Non-pigmented ciliary epithelial cell (primary cell): ENCODE data around the gene ADAR.

Experiments
- DNase-seq: peaks from one replicate; pipeline ENCODE4 v3.0.0-alpha.2; 2010; ENCODE audit warnings: low read depth

The ADAR gene

DNA sequence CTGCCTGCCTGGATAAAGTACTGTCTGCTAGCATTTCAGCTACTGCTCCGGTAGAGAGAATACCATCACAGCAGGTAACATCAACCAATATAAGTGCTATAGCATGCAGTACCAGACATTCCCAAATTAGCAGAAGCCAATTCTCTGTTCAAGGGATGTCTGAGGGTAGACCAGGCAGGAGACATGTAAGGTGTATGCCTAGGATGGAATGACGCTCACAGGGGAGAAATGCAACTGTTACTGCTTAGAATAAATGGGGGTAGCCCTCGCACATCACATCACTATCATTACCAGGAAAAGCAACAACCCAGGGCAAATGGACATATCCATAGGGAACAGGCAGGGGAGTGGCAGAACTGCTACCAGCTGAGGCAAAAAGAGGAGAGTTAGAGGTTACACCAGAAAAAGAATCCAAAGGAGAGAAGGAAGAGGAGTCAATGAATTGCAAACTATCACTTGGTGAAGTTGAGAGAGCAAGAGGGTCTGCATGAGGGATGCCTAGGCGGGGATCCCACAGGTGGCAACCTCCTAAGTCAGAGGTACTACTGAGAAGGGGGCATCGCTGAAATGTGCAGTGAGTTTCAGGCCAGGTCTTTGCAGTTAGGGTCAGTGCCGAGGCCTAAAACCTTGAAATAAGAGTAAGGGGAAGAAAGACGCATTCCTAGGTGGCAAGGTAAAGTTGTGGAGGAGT, 50.6 kb downstream of the ADAR start:
- no peak for DNase-seq

DNA sequence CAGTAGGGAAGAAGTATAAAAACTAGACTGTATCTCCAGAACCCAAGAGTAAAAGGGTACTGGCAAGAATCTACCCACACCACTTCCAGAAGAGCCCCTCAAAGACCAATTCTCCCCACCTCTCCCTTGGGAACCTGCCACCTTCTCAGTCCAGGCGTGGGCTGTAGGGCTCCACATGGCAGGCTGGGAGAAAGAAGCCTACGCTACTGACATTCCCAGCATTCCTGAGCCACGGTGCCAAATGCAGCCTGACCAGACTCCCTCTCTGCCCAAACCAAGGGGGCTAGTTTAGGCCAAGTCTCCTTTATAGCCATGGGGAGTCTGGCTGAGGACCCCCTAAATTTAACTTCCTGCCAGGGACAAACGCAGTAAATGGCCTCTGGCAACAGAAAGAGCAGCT, 51.6 kb downstream of the ADAR start:
- DNase-seq: no peak

DNA sequence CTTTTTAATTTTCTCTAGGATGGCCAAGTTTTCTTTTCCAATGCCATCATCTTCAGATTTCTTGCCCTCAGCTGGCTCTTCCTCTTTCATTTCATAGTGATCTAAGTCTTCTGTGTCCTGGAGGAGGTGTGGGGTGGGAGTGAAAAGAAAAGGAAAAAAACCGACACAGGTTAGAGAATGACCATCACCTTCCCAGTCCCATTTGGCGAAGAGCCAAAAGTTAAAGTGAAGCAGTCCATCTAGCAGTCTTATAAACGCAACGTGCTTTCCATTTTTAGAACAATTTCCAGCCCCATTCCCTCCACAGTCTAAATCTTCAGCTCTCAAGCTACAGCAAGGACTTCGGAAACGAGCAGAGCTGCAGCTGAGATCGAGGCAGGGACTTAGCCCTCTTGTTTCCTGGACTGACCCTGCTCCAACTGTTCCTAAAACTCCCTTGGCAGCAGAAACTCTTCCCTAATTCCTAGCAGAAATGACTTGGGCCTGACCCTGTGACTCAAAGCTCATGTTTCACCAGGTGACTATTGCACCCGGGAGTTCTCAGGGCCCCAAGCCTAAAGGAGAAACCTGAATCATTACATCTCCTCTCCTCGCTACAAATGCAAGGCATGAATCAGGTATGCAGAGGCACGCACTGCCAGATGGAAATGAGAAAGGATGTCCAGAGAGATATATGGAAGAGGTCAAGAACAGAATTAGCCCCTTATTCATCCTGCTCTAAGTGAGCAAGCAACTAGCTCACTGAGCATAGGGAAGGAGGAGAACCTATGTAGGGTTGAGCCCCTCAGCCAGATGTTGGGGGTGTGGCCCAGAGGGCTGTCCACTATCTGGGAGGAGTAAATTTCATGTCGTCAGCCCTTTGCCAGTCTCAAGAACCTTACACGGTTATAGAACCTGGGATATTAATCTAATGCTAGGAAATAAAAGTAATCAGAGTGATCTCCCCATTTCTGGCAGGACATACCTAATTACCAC, 54.6 kb downstream of the ADAR start:
- DNase-seq: no peak

DNA sequence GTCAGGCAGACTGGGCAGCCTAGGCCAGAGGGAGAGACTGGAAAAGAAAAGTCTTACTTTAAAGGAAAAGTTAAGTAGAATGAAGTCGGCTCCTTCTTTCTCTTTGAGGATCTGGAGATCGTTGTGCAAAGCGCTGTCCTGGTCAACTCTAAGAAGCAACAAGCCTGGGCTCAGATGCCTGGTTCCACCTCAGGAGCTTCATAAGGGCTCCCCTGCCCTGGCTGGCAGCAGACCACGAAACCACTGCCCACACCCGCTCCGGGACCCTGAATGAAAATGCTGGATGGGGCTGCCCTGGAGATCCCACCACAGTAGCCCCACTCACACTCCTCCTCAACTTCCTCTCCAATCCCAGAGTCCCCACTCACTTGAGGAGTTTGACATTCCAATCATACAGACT, 56.0 kb downstream of the ADAR start:
- DNase-seq: no peak

DNA sequence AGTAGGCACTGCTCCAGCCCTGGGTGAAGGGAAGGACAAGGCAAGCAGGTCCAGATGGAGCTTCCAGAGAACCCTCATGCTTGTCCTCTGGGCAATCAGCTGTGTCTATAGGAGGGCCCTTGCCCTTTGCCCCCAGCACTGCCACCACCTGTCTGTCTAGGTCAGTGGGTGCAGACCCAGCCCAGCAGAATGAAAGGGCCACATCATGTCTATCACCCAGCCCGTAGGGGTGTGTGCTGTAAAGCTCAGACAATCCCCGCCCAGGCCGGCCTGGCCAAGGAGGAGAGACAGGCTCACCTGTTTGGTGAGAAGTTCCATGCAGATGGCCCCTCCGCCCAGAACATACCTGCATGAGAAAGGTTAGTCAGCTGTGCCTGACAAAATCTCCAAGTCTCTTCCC, 56.5 kb downstream of the ADAR start:
- no peak for DNase-seq

DNA sequence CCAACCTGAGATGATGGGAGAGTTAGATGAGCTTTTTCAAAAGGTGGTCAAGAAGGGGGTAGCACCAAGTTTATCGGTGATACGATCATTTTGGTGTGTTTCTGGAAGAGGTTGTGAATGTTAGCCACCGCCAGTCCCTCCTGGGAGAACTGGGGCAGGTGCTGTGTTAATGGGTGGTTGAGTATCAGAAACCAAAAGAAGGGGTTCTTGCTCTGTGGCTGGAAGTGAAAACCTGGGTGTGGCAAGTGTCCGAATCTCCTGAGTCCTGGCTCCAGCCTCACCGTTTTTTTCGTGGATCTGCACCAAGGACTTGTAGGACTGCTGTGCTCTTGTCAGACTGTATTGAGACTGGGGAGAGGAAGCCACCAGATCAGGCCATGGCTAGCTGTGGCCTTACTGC, 57.3 kb downstream of the ADAR start:
- no peak for DNase-seq

DNA sequence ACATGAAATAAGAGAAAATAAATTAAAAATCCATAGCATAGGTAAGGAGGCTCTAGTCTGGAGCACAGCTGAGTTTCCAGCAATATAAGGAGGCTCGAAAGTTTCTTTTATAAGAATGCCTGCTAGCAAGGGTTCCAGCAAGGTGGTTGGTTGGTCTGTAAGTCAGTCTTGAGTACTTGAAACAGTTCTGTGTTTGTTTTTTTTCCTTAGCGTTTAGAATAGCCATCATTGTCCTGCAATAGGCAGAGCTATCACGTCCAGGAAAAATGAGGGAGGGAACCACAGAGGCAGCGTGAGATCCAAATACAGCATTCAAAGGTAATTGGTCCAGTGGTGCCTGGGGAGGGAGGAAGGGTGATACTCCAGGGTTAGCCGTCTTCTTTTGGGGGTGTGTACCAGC, 57.9 kb downstream of the ADAR start:
- no peak for DNase-seq

DNA sequence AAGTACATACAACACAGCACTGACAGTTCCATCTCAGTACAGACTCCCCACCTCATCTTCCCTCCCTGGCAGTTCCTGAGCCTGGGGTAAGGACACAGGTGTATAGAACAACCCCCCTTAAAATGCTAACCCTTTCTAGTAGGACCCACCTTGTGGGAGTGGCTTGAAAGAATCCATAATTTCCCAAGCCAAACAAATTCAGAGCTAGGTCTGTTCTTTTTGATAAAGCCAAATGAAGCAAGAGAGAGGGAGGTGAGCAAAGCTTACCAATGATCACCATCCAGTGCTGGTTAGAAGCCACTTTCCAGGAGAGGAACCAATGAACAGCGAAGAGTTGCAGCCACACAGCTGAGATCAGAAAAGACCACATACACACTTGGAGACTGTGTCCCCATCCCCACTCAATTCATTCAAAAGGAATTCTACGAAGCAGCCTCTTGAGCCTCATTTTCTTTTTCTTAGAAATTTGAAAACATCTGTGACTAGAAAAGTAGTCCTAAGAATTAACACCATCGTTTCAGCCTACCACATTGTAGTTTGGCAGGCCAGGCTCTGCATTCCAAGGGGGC, 58.7 kb downstream of the ADAR start:
- DNase-seq: no peak

DNA sequence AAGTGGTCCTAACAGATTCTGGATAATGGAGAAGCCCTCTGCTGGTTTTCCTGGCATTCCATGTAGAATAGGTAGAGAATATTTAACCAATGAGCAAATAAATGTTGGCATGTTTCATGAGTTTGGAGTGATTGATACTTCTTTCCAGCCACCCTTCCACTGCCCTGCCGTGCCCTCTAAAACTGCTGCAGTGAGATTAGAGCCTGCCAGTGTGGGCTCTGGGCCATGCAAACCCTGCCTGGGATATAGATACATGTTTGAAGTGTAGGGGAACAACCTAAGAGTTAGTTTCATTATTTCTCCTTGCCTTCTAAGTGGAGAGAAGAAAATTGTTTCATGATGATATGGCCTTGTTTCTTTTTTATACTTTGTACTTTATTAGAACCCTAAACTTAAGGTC, 60.0 kb downstream of the ADAR start:
- DNase-seq: no peak

DNA sequence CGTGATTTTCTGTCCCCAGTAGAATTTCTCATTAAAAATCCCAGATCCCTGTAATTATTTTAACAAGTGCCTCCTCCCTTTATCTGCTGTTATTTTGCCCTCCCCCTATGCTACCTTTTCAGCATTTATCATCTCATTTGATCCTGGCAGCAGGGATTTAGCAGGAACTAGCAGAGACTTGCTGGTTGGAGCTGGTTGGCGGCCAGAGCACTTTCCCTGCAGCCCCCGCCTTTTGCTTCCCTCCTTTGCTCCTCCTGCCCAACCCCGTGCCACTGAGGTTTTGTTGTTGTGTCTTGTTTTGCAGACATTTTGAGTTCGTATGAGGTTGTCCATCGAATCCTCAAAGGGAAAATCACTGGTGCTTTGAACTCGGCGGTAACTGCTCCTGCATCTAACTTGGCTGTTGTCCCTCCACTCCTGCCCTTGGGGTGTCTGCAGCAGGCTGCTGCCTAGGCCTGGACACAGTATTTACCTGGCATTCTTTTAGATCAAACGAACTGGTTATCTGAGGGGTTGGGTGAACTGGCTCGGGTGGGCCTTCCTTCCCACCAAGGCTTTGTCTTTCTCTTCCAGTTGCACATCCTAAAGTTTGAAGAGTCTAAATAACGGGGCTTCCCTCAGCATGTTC, 60.8 kb downstream of the ADAR start:
- no peak for DNase-seq

DNA sequence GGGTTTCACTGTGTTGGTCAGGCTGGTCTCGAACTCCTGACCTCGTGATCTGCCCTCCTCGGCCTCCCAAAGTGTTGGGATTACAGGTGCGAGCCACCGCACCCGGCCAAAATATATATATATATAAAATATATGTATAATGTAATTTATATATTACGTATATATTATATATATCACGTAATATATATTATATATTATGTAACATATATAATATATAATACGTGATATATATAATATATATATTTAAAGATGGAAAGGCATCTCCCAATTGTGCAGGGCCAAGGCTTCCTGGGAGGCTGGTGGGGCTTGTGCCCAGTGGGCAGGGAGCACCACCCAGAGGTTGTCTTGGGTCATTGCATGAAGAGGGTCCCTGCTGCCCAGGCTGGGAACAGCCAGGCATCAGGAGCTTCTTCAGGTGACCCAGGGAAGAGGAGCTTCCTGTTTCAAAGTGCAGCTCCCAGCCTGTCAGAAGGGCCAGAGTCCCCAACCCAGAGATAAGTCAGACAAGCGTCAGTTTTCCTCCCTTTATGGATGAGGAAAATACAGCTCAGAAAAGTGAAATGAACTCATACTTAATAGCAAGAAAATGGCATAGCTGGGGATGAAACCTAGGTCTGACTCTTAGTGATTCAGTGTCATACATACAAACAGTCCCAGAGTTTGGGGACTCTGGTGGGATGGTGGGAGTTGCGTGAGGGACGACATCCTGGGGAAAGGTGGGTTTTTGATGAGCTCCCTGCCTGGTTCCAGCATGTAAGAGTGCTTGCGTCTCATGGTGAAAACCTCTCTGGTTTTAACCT, 61.5 kb downstream of the ADAR start:
- no peak for DNase-seq

DNA sequence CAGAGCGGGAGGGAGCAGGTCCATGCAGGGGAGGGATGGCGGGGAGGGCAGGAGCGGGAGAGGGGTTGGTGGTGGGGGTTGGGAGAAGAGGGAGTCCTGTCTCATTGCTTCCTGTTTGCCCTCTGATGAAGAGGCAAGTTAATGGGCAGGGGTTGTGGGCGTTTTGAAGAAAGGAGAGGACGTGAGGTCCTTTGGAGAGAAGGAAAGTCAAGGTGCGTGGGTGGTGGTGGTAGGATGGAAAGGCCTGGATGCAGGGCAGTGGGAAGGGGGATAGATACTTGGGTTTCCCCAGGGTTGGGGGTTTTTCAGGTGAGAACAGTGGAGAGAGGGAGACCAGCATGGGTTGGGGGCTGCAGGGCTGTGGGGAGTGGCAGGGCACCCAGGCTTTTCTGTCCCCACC, 66.8 kb downstream of the ADAR start:
- no peak for DNase-seq

DNA sequence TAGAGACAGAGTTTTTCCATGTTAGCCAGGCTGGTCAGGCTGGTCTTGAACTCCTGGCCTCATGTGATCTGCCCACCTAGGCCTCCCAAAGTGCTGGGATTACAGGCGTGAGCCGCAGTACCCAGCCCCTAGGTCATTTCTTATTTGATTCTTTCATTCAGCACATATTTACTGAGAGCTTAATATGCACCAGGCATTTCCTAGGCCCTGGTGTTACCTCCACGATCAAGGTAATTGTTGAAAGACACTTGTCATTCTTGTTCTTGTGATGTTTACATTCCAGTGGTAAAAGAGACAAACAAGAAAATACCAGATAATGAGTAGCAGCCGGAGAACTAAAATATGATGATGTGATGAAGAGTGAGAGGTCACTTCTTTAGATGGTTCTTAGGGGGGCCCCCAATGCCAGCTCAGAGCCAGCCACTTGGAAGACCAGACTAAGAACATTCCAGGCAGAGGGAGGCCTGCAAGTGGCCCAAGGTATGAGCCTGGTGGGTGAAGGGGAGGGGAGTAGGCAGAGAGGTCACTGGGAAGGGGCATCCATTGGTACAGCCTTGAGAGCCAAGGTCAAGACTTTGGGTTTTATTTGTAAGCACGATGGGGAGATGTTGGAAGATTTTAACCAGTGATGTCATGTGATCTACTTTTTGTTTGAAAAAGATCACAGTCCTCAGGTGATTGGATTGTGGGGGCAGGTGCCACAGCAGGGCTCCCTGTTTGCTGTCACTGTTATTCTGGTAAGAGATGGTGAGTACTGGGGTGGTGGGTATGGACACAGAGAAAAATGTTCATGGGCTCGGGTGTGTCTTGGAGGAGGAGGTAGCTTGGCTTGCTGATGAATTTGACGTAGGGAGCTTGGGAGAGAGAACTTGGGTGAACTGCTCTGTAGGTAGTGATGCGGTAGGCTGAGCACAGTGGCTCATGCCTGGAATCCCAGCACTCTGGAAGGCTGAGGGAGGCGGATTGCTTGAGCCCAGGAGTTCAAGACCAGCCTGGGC, 68.2 kb downstream of the ADAR start:
- DNase-seq: no peak

DNA sequence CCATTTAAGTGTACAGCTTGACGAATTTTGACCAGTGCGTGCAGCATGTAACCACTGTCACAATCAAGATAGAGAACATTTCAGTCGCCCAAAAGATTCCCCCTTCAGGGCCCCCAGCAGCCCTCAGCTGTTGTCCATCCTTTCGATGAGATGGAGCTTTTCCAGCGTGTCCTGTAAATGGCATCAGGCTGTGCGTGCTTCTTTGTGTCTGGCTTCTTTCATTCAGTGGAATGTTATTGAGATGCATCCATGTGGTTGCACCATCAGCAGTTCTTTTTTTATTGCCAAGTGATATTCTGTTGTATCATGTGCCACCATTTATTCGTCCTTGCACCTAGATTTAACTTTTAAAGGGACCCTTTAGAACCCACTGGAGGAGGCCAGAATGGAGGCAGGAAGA, 71.4 kb downstream of the ADAR start:
- no peak for DNase-seq

DNA sequence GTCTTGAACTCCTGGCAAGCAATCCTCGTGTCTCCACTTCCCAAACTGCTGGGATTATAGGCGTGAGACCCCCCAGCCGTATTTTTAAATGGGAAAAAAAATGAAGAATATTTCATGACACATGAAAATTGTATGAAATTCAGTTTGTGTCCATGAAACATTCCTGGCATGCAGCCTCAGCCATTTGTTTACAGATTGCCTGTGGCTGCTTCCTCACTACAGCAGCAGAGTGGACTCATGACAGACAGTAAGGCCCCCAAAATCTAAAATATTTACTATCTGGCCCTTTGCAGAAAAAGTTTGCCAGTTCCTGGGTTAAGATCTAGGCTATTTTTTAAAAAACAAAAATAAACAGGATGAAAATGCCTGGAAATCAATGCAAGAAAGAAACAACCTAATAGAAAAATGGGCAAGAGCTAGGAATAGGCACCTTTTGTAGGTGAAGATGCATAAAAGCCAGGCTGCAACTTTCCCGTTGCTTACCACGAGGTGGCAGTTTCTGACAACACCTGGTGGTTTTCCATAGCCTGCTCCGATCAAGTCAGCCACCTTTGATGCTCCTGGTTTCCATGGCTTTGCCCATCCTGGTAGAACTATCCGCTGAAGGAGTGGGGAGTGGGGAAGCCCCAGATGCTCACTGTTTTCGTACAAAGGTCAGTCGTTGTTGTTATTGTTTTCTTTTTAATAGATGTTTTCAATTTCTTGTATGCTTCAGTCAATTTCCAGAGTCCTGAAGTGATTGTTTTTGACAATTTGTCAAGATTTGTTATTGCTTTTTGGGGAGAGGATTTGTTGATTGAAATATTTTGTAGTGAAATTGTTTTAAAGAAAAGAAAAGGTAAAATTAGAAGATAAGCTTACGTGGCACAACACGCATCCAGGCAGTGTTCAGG, 73.8 kb downstream of the ADAR start:
- no peak for DNase-seq
